Measurements from ENCODE around the gene BIN1. TPM values are rescaled to one million over a fixed set of nuclear protein-coding genes. Genes with fewer than 3 reads are reported as not detected.

The BIN1 gene
- total RNA-seq, 1 donor from 2014 or later = 26.9 TPM

DNA sequence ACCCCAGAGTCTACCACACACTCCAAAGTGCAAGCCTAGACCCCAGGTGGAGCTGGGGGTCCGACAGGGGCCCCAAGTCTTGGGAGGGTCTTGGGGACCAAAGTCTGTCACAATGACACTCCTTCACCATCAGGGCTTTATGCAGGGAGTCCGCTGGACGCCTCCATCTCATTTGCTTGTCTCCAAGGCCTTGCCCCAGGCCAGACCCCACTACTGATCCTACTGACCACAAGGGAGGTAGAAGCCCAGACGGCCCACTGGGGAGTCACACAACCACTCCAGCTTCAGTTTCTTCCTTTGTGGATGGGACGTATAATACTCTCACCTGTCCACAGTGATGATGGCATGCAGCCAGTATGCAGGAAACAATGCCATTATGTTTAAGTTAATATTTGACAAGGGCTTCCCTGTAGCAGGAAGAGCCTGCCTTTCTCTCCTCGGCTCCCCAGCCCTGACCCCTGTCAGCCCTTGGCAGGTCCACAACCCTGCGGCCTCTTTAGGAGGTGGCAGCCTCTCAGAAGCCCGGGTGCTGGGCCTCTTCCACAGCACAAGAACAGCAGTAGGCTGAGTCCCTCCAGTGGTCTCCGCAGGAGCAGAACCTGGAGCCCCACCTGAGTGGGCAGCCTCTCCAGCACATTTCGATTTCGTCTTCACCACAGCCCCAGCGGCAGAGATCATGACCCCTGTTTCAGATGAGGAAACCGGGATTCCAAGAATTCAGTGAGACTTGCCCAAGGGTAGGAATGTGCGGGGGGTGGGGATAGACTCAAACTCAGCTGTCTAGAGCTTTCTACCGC, 6.5 kb downstream of the BIN1 start:
- Histone ChIP-seq H4K20me1 (ENCODE audit: low read depth) (peaks cover 3% of the 10 kb centered on the region), H3K4me3 (no peak overlapping the region), H3K79me2 (ENCODE audit: low read depth) (peaks cover 36% of the 10 kb centered on the region), H3F3A (ENCODE audit: low read depth) (no peaks in the 10 kb centered on the region), H3K4me2 (no peak overlapping the region), H3K9me3 (ENCODE audit: low read depth) (no peaks in the 10 kb centered on the region), H3K36me3 (no peaks in the 10 kb centered on the region), H2AFZ (replicated peaks) (no peak overlapping the region), H3K27me3 (no peaks in the 10 kb centered on the region), H3K9ac (no peak overlapping the region), H3K27ac (no peak overlapping the region), H3K4me1 (peaks cover 33% of the 10 kb centered on the region)
- Mint-ChIP-seq H3K36me3 (no peaks in the 10 kb centered on the region), H3K4me3 (no peak overlapping the region), H3K27ac (no peak overlapping the region), H3K27me3 (ENCODE audit: insufficient read depth, low read depth) (peaks cover 12% of the 10 kb centered on the region), H3K4me1 (peaks cover 45% of the 10 kb centered on the region), H3K9me3 (no peaks in the 10 kb centered on the region)
- TF ChIP-seq, protein P1, sequence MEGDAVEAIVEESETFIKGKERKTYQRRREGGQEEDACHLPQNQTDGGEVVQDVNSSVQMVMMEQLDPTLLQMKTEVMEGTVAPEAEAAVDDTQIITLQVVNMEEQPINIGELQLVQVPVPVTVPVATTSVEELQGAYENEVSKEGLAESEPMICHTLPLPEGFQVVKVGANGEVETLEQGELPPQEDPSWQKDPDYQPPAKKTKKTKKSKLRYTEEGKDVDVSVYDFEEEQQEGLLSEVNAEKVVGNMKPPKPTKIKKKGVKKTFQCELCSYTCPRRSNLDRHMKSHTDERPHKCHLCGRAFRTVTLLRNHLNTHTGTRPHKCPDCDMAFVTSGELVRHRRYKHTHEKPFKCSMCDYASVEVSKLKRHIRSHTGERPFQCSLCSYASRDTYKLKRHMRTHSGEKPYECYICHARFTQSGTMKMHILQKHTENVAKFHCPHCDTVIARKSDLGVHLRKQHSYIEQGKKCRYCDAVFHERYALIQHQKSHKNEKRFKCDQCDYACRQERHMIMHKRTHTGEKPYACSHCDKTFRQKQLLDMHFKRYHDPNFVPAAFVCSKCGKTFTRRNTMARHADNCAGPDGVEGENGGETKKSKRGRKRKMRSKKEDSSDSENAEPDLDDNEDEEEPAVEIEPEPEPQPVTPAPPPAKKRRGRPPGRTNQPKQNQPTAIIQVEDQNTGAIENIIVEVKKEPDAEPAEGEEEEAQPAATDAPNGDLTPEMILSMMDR (IDR thresholded peaks at IDR 0.05) = no peak
- TF ChIP-seq EZH2 (IDR thresholded peaks at IDR 0.05) = no peak
- TF ChIP-seq EZH2phosphoT487 (IDR thresholded peaks at IDR 0.05) = no peak
- DNase-seq (ENCODE audit: low spot score) = no peak

DNA sequence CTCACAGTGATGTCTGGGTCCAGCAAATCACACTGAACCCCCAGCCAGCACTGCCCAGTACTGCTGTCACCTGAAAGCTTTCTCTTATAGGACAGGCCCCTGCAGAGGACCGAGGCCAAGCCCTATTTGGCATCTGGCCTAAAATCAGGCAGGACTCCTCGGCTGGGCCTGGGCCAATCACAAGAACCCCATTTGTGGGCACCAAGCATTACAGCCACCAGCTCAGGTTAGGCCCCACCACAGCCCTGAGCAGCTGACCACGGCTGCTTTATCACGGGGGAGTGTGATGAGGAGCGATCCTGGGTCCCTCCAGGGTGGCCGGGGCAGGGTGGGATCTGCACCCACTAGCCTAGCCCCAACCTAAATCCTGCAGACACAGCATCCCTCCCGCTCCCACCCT, 8.2 kb downstream of the BIN1 start:
- Histone ChIP-seq H3K4me3 (no peak overlapping the region), H3K4me2 (no peak overlapping the region), H4K20me1 (ENCODE audit: low read depth) (peaks cover 11% of the 10 kb centered on the region), H3K9ac (no peak overlapping the region), H3K4me1 (peaks cover 33% of the 10 kb centered on the region), H3K79me2 (ENCODE audit: low read depth) (peaks cover 23% of the 10 kb centered on the region), H3F3A (ENCODE audit: low read depth) (no peaks in the 10 kb centered on the region), H3K36me3 (no peaks in the 10 kb centered on the region), H3K27ac (no peak overlapping the region), H3K9me3 (ENCODE audit: low read depth) (no peaks in the 10 kb centered on the region), H3K27me3 (no peaks in the 10 kb centered on the region), H2AFZ (replicated peaks) (no peak overlapping the region)
- Mint-ChIP-seq H3K36me3 (no peaks in the 10 kb centered on the region), H3K9me3 (no peaks in the 10 kb centered on the region), H3K27me3 (ENCODE audit: insufficient read depth, low read depth) (peaks cover 4% of the 10 kb centered on the region), H3K27ac (no peak overlapping the region), H3K4me1 (peaks cover 47% of the 10 kb centered on the region), H3K4me3 (peak overlapping the region; percentile 35)
- DNase-seq (ENCODE audit: low spot score) = no peak
- TF ChIP-seq, protein P1 (IDR thresholded peaks at IDR 0.05) = no peak
- TF ChIP-seq EZH2 (IDR thresholded peaks at IDR 0.05) (no peak), EZH2phosphoT487 (IDR thresholded peaks at IDR 0.05) (no peak)

DNA sequence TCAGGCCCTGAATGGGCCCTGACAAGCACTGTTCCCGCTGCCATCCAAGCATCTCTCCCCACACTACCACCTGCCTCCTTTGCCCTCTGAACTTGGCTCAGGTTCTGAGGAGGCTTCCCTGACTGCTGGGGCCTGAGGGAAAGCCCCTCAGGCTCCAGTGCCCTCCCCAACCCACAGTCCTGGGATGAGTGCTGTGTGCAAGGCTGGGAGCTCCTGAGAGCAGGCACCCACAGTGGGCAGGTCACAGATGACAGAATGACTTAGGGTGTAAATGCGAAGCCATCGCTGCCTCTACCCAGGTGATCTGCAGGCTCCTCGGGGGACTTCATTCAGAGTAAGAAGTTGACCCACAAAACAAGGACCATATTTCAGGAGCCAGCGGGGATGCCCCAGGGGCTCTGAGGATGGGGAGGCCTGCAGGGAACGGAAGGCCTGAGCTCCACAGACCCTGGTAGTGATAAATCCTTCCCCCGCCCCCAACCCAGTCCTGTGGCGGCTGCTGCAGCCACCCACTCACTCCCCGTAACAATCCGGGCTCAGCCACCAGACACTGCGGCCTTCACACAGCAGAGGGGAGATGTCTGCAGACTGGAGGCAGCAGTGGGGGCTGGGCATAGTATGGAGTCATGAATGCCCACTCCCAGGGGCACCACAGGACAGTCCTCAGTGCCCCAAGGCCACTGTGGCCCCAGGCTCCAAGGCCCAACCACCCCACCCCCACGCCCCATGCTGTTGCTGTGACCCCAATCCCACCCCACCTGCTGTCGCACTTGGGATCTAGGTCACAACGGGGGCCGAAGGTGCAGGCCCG, 8.9 kb downstream of the BIN1 start:
- Histone ChIP-seq H3K4me1 (peaks cover 27% of the 10 kb centered on the region), H3K9me3 (ENCODE audit: low read depth) (no peaks in the 10 kb centered on the region), H3K27ac (no peak overlapping the region), H3K79me2 (ENCODE audit: low read depth) (peaks cover 17% of the 10 kb centered on the region), H2AFZ (replicated peaks) (no peak overlapping the region), H3K36me3 (no peaks in the 10 kb centered on the region), H4K20me1 (ENCODE audit: low read depth) (peaks cover 11% of the 10 kb centered on the region), H3K4me3 (no peak overlapping the region), H3F3A (ENCODE audit: low read depth) (no peaks in the 10 kb centered on the region), H3K9ac (no peak overlapping the region), H3K4me2 (no peak overlapping the region), H3K27me3 (no peaks in the 10 kb centered on the region)
- Mint-ChIP-seq H3K4me1 (peaks cover 49% of the 10 kb centered on the region), H3K9me3 (no peaks in the 10 kb centered on the region), H3K27ac (peak overlapping the region; percentile 79), H3K36me3 (no peaks in the 10 kb centered on the region), H3K27me3 (ENCODE audit: insufficient read depth, low read depth) (peaks cover 4% of the 10 kb centered on the region), H3K4me3 (peak overlapping the region; percentile 35)
- TF ChIP-seq EZH2phosphoT487 (IDR thresholded peaks at IDR 0.05) = no peak
- TF ChIP-seq, protein P1 (IDR thresholded peaks at IDR 0.05) = no peak
- TF ChIP-seq EZH2 (IDR thresholded peaks at IDR 0.05) = no peak
- no peak for DNase-seq (ENCODE audit: low spot score)

All from neural progenitor cell (in vitro differentiated cells).